ENCODE measurements around the gene JAG2.
A peak's percentile ranks its signal among the peaks of the same experiment; 100 is the strongest.

Gene JAG2

GRCh38 chr14:105203701-105204100, 35.1 kb upstream of the JAG2 start:
- no peak for DNase-seq (ENCODE audit: low read depth in 2 of 2)

DNA sequence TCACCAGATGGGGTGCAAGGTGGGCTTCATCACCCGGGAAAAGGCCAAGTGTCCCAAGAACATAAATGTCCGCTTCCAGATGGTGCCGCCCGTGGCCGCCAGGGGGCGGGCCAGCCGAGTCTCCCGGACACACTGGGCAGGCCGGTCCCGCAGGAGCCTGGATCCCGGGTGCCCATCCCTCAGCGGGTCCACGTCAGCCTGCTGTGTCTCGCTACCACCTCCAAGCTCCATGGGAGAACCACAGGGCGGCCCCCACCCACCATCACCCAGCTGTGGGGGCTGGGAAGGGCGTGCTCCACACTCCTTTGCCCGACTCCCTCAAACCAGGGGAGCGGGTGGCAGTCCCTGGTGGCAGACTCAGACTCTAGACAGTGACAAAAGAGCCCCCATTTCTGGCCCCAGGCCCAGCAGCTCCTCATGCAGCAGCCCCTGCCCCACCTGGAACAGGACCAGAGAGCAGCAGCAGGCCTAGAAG, 34.5 kb upstream of the JAG2 start:
- peak; percentile 19 to 40 for DNase-seq (ENCODE audit: low read depth in 2 of 2)

DNA sequence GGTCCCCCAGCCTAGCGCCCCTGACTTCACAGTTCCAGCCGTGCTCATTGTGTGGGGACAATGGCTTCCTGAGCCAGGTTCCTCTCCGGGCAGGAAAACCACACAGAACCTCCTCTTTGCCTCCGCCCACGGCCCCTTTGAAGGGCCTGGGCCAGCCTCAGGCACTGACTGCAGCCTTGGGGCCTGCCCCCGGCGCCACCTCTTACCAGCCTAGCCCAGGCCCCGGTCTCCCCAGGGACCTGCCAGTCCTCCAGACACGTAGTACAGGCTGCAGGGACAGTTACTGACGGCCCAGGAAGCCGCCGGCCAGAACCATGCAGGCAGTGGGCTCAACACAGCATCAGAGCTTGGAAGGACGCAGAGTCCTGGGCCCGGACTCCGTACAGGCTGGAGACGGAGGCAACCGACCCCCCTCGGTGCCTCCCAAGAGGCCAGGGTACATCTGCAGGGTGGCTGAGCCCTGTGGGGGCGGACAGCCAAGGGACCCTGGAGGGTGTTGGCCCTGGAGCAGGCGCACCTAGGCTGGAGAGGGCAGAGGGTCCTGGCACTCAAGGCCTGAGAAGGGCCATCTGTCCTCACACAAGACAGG, 33.4 kb upstream of the JAG2 start:
- no peak for DNase-seq (ENCODE audit: low read depth in 2 of 2)

DNA sequence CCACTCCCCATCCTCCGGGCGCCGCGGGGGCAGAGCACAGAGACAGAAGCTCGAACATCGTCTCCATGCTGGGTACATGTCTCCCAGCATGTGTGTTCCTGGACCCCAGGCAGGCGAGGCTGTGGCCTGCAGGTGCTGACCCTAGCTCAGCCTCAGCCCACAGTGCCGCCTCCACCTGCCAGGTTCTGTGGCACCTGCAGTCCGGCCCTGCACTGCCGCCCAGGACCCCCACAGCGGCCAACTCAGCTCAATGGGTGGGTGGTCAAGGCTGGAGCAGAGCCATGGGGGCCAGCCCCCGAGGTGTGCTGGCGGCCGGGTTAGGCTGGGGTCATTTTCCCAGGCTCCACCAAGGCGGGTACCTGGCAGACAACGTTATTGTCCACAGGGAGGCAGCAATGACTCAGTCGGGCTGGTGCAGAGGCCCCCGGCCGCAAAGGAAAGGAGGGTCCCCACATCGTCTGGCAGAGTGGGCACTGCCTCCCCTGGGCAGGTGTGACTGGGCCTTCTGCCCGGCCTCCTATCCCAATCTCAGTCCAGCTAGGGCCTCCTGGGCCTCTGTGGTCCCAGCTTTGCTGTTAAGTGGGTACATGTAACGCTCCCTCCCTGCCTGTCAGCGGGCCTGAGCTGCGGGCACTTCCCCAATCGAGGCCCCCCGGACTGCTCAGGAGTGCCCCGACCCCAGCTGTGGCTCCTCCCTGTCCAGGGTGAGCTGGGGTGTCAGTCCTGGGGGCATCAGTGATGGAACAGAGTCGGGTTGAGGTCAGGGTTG, 32.8 kb upstream of the JAG2 start:
- no peak for DNase-seq (ENCODE audit: low read depth in 2 of 2)

GRCh38 chr14:105200641-105201040, 32.1 kb upstream of the JAG2 start:
- DNase-seq (ENCODE audit: low read depth in 2 of 2): no peak

GRCh38 chr14:105200074-105200473, 31.5 kb upstream of the JAG2 start:
- DNase-seq (ENCODE audit: low read depth in 2 of 2): no peak

GRCh38 chr14:105199093-105199492, 30.5 kb upstream of the JAG2 start:
- no peak for DNase-seq (ENCODE audit: low read depth in 2 of 2)

GRCh38 chr14:105198588-105198987, 30.0 kb upstream of the JAG2 start:
- no peak for DNase-seq (ENCODE audit: low read depth in 2 of 2)

DNA sequence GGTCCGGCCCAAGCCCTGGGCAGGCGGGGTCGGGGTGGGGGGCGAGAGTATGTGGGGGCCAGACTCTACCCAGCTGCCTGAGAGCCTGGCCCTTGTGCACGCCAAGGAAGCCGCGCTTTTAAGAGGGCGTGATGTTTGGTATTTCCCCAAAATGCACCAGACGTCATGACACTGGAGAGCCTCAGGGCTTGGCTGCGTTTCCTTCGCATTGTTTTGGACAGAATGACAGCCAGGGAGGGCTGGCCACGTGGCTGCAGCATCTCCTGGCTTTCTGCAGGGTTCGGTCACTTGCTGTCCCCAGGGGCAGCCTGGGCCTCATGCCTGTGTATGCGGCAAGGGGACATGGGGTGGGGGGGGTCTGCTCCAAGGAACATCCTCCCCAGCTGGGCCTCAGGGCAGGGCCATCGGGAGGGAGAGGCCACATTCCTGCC, 28.6 kb upstream of the JAG2 start:
- DNase-seq (ENCODE audit: low read depth in 2 of 2): no peak

DNA sequence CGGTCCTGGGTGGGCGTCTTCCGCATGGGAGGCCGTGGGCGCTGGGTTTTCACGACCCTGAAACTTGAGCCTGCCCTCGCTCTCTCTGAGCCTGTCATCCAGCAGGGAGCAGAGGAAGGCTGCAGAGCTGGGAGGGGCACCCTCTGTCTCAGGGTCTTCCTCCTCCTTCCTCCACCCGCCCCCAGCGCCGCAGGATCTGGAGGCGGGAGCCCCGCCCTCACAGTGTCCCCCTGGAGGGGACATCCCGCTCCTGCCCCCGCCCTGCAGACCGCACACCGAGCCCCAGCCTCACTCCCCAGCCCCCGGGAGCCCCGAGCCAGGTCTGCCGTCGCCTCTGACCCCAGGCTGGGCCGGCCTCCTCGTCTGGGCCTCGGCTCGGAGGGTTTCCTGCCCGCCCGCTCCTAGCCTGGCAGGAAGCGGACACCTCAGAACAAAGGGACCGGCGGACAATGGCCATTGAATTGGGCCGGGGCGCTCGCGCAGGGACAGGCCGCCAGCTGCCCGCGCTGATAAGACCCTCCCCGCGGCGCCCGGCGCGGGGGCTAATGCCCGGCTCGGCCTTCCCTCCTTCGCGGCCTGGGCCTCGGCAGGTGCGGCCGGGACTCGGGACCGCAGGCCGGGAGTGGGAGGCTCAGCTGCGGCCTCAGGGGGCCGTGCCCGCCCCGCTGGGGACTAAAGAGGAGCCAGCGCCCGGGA, 27.8 kb upstream of the JAG2 start:
- DNase-seq (ENCODE audit: low read depth in 2 of 2): no peak

- no peak for DNase-seq (ENCODE audit: low read depth in 2 of 2)
These were observed 27.1 kb upstream of the JAG2 start for GRCh38 chr14:105195522-105196264.

GRCh38 chr14:105195051-105195450, 26.5 kb upstream of the JAG2 start:
- no peak for DNase-seq (ENCODE audit: low read depth in 2 of 2)

GRCh38 chr14:105193916-105194782, 25.6 kb upstream of the JAG2 start:
- no peak for DNase-seq (ENCODE audit: low read depth in 2 of 2)

DNA sequence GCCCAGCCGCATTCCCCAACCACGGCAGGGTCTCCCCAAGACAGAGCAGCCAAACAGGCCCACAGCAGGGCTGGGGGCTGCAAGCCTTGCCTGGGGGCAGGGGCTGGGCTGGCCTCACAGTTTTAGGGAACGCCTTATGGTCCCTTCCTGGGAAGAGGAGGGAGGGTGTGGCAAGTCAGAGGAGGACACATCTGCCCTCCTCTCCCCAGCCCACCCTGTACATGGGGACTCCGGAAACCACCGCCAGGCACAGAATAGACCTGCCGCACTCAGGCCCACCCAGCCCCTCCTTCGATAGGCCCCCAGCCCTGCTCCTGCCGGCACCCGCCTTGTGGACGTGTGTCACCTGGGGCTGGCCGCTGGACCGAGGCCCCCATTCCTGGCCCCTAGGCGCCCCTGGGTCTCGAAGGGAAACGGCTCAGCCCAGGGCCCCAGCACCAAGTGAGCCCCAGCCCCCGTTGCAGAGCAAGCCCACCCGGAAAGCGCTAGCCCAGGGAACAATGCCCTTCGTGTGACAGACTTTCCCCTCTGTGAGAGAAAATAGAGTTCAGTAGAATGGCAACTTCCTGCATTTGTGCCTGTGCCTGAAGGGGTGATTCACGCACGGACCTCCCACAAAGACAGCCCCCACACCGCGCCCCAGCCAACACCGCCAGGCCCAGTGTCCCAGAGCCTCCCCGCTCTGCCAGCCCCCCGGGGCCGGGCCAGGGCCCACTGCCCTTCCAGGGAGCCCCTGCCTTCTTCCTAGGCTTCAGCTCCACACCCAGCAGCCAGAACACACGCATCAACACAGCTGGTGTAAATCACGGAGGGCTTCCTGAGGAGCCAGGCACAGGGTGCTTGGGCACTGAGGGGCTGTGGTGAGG, 24.5 kb upstream of the JAG2 start:
- no peak for DNase-seq (ENCODE audit: low read depth in 2 of 2)

GRCh38 chr14:105187935-105188524, 19.5 kb upstream of the JAG2 start:
- no peak for DNase-seq (ENCODE audit: low read depth in 2 of 2)

DNA sequence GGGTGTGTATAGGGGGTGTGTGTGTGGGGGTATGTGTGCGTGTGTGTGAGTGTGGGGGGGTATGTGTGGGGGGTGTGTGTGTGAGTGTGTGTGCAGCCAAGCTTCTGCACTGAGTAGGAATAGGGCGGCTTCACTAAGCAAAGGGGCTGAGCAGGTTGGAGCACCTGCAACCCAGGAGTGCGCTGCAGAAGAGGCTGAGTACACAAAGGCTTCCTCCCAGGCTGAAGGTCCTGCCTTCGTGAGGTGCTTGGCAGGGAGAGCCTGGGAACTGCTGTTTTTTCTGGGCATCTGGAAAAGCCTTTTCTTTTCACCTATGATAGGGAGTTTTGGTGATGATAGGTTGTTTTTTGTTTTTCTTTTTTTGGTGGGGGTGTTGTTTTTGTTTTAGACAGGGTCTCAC, 18.5 kb upstream of the JAG2 start:
- no peak for DNase-seq (ENCODE audit: low read depth in 2 of 2)

GRCh38 chr14:105185973-105186372, 17.4 kb upstream of the JAG2 start:
- DNase-seq (ENCODE audit: low read depth in 2 of 2): no peak

GRCh38 chr14:105185001-105185400, 16.4 kb upstream of the JAG2 start:
- no peak for DNase-seq (ENCODE audit: low read depth in 2 of 2)

DNA sequence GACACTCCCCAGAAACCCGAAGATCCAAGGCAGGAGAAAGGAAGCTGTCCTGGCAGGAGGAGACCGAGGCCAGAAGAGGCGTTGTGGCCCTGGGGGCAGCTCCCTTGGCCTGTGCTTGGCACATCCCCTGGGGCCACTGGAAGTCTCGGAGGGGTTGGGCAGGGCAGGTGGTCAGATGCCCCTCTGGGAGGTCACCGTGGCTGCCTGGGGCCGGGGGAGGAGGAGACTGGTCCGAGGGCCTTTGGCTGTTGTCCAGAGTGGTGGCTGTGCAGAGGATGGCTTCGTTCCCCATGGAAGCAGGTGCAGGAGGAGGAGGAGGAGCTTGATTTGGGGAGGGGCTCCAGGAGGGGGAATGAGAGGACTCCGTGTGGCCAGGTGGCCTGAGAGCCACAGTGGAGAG, 15.9 kb upstream of the JAG2 start:
- DNase-seq (ENCODE audit: low read depth in 2 of 2): no peak

Data from stimulated activated CD8-positive, alpha-beta memory T cell treated with anti-CD3 and anti-CD28 coated beads, Interleukin-7, amount 100 ng/mL, for 1 hour (primary cell).